Stimulated activated CD4-positive, alpha-beta T cell treated with anti-CD3 and anti-CD28 coated beads, TNF-alpha, amount 100 ng/mL, for 4 hours (primary cell): Measurements from ENCODE around the gene CCDC34.
"Not testable (repeated sequence)": the region's sequence is repeated elsewhere in the genome, so short reads cannot be mapped to it uniquely, and the experiment has no call there.

Source experiments
- DNase-seq, 3 experiments: peaks; one replicate each; pipeline ENCODE4 v3.0.0-alpha.2; 2020; ENCODE audit warnings: low read depth in 3 of 3

CCDC34 gene

GRCh38 chr11:27327064-27327463 lies 36.0 kb downstream of the CCDC34 start:
- not testable (repeated sequence) for DNase-seq

GRCh38 chr11:27322196-27322595 lies 40.8 kb downstream of the CCDC34 start:
- not testable (repeated sequence) for DNase-seq

- DNase-seq = not testable (repeated sequence)
Observed at GRCh38 chr11:27321340-27321739, 41.7 kb downstream of the CCDC34 start.

GRCh38 chr11:27319072-27319471 lies 43.9 kb downstream of the CCDC34 start:
- DNase-seq = no peak

GRCh38 chr11:27317751-27318150 lies 45.3 kb downstream of the CCDC34 start:
- DNase-seq = no peak

- DNase-seq = no peak
Observed at GRCh38 chr11:27315836-27316235, 47.2 kb downstream of the CCDC34 start.

GRCh38 chr11:27313157-27313821 lies 49.7 kb downstream of the CCDC34 start:
- DNase-seq = no peak

- DNase-seq = no peak
Observed at GRCh38 chr11:27312110-27312509, 50.9 kb downstream of the CCDC34 start.

- no peak for DNase-seq
Observed at GRCh38 chr11:27310707-27311106, 52.3 kb downstream of the CCDC34 start.

GRCh38 chr11:27310182-27310581 lies 52.8 kb downstream of the CCDC34 start:
- no peak for DNase-seq

GRCh38 chr11:27309046-27309445 lies 54.0 kb downstream of the CCDC34 start:
- DNase-seq = no peak

- no peak for DNase-seq
Observed at GRCh38 chr11:27307232-27307631, 55.8 kb downstream of the CCDC34 start.

GRCh38 chr11:27305751-27306150 lies 57.3 kb downstream of the CCDC34 start:
- DNase-seq = no peak

GRCh38 chr11:27304514-27304913 lies 58.5 kb downstream of the CCDC34 start:
- DNase-seq = no peak

- DNase-seq = no peak
Observed at GRCh38 chr11:27303903-27304302, 59.1 kb downstream of the CCDC34 start.

GRCh38 chr11:27300974-27301373 lies 62.0 kb downstream of the CCDC34 start:
- DNase-seq = no peak

- DNase-seq = no peak
Observed at GRCh38 chr11:27297616-27298015, 65.4 kb downstream of the CCDC34 start.

GRCh38 chr11:27296497-27296896 lies 66.5 kb downstream of the CCDC34 start:
- DNase-seq = no peak

- no peak for DNase-seq
Observed at GRCh38 chr11:27295928-27296327, 67.1 kb downstream of the CCDC34 start.

GRCh38 chr11:27294654-27295053 lies 68.4 kb downstream of the CCDC34 start:
- no peak for DNase-seq

- no peak for DNase-seq
Observed at GRCh38 chr11:27293515-27294417, 69.2 kb downstream of the CCDC34 start.

- no peak for DNase-seq
Observed at GRCh38 chr11:27292637-27293010, 70.4 kb downstream of the CCDC34 start.
